ENCODE measurements around the gene CCDC106.

Gene CCDC106

GRCh38 chr19:55620410-55621204, 27.4 kb upstream of the CCDC106 start:
- Histone ChIP-seq H2AFZ (ENCODE audit: low read length) (no peak overlapping the region), H3K9me3 (ENCODE audit: low read length) (no peaks in the 10 kb centered on the region), H3K4me3 (ENCODE audit: low read depth, low read length, poor library complexity, severe bottlenecking) (no peak overlapping the region), H3K9me2 (ENCODE audit: low read depth, low read length) (no peaks in the 10 kb centered on the region), H3K27ac (ENCODE audit: low read depth, low read length, poor library complexity, severe bottlenecking) (no peak overlapping the region), H3K9ac (ENCODE audit: low read length) (no peak overlapping the region), H4K20me1 (ENCODE audit: insufficient read depth, low read length) (no peaks in the 10 kb centered on the region), H3F3A (ENCODE audit: insufficient read depth, low read length) (no peaks in the 10 kb centered on the region), H3K4me2 (ENCODE audit: low read length) (no peak overlapping the region), H3K4me1 (ENCODE audit: insufficient read depth, low read length, severe bottlenecking) (peaks cover 12% of the 10 kb centered on the region), H3K27me3 (ENCODE audit: insufficient read depth, low read length) (no peaks in the 10 kb centered on the region), H3K36me3 (ENCODE audit: insufficient read depth, low read length) (peaks cover 18% of the 10 kb centered on the region), H3K79me2 (ENCODE audit: insufficient read depth, low read length) (no peaks in the 10 kb centered on the region)
- TF ChIP-seq CTCF (IDR thresholded peaks at IDR 0.05; ENCODE audit: low read length) (no peak), EZH2 (IDR thresholded peaks at IDR 0.05; ENCODE audit: borderline replicate concordance, low read length) (no peak)

- peaks cover 12% of the 10 kb centered on the region for H3K4me1 ChIP-seq (ENCODE audit: insufficient read depth, low read length, severe bottlenecking)
- H3K4me3 ChIP-seq (ENCODE audit: low read depth, low read length, poor library complexity, severe bottlenecking) = no peak overlapping the region
- no peaks in the 10 kb centered on the region for H3K9me3 ChIP-seq (ENCODE audit: low read length)
- H3F3A ChIP-seq (ENCODE audit: insufficient read depth, low read length) = no peaks in the 10 kb centered on the region
- H3K79me2 ChIP-seq (ENCODE audit: insufficient read depth, low read length) = no peaks in the 10 kb centered on the region
- no peak overlapping the region for H3K27ac ChIP-seq (ENCODE audit: low read depth, low read length, poor library complexity, severe bottlenecking)
- no peak overlapping the region for H3K9ac ChIP-seq (ENCODE audit: low read length)
- no peaks in the 10 kb centered on the region for H3K9me2 ChIP-seq (ENCODE audit: low read depth, low read length)
- no peaks in the 10 kb centered on the region for H4K20me1 ChIP-seq (ENCODE audit: insufficient read depth, low read length)
- H3K36me3 ChIP-seq (ENCODE audit: insufficient read depth, low read length) = peaks cover 12% of the 10 kb centered on the region
- TF ChIP-seq EZH2 (IDR thresholded peaks at IDR 0.05; ENCODE audit: borderline replicate concordance, low read length) (no peak), CTCF (IDR thresholded peaks at IDR 0.05; ENCODE audit: low read length) (no peak)
- H3K27me3 ChIP-seq (ENCODE audit: insufficient read depth, low read length) = no peaks in the 10 kb centered on the region
- no peak overlapping the region for H3K4me2 ChIP-seq (ENCODE audit: low read length)
- H2AFZ ChIP-seq (ENCODE audit: low read length) = no peak overlapping the region
Observed at GRCh38 chr19:55621205-55621672, 26.8 kb upstream of the CCDC106 start.

GRCh38 chr19:55621673-55622231, 26.3 kb upstream of the CCDC106 start:
- H3K4me1 ChIP-seq (ENCODE audit: insufficient read depth, low read length, severe bottlenecking) = peaks cover 12% of the 10 kb centered on the region
- H3K9me2 ChIP-seq (ENCODE audit: low read depth, low read length) = no peaks in the 10 kb centered on the region
- H3K9ac ChIP-seq (ENCODE audit: low read length) = no peak overlapping the region
- H3K27me3 ChIP-seq (ENCODE audit: insufficient read depth, low read length) = no peaks in the 10 kb centered on the region
- H4K20me1 ChIP-seq (ENCODE audit: insufficient read depth, low read length) = no peaks in the 10 kb centered on the region
- H3K4me2 ChIP-seq (ENCODE audit: low read length) = no peak overlapping the region
- peaks cover 7% of the 10 kb centered on the region for H3K36me3 ChIP-seq (ENCODE audit: insufficient read depth, low read length)
- H3K4me3 ChIP-seq (ENCODE audit: low read depth, low read length, poor library complexity, severe bottlenecking) = no peak overlapping the region
- no peaks in the 10 kb centered on the region for H3F3A ChIP-seq (ENCODE audit: insufficient read depth, low read length)
- no peak overlapping the region for H3K27ac ChIP-seq (ENCODE audit: low read depth, low read length, poor library complexity, severe bottlenecking)
- H2AFZ ChIP-seq (ENCODE audit: low read length) = no peak overlapping the region
- no peaks in the 10 kb centered on the region for H3K79me2 ChIP-seq (ENCODE audit: insufficient read depth, low read length)
- no peaks in the 10 kb centered on the region for H3K9me3 ChIP-seq (ENCODE audit: low read length)
- TF ChIP-seq EZH2 (IDR thresholded peaks at IDR 0.05; ENCODE audit: borderline replicate concordance, low read length) = no peak
